ENCODE data around the gene TMEM244. TPM values are rescaled to one million over a fixed set of nuclear protein-coding genes. Genes with fewer than 3 reads are reported as not detected.

The TMEM244 gene
- total RNA-seq, 1 experiment from 2014 or later = not detected

DNA sequence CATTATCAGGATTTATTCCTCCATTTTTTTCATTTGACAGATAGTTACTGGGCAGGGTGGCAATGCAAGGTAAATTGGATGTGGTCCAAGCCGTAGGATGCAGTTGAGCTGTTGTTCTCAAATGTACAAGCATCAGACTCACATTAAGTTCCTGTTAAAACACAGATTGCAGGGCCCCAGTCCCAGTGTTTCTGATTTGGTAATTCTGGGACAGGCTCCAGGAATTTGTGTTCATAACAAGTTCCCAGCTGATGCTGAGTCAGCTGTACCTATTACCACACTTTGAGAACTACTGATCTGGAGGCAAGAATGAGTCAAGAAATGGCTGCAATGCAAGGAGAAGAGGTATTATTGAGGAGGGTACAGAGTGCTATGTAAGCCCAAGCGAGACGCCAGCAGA, 11.7 kb downstream of the TMEM244 start:
- H3K9me2 ChIP-seq (replicated peaks; ENCODE audit: low read length) = no peaks in the 10 kb centered on the region
- ATAC-seq (no peak), DNase-seq (peak; percentile 79)
- intact Hi-C loops (cut with micrococcal nuclease) = no loop called here
- H3K9me3 ChIP-seq (ENCODE audit: low read length) = no peaks in the 10 kb centered on the region
- ChIA-PET POLR2A (ENCODE audit: unreplicated experiment) (no interaction called here), CTCF (no interaction called here)
- no peaks in the 10 kb centered on the region for H3K36me3 ChIP-seq (ENCODE audit: low read depth, low read length)
- H2AFZ ChIP-seq (ENCODE audit: low read length) = no peak overlapping the region
- H3K9ac ChIP-seq (ENCODE audit: low read length) = no peak overlapping the region
- TF ChIP-seq EZH2phosphoT487 (IDR thresholded peaks at IDR 0.05; ENCODE audit: borderline replicate concordance, low read length) (no peak), EZH2 (IDR thresholded peaks at IDR 0.05; ENCODE audit: low read length, unreplicated experiment) (no peak)
- TF ChIP-seq, protein P1, sequence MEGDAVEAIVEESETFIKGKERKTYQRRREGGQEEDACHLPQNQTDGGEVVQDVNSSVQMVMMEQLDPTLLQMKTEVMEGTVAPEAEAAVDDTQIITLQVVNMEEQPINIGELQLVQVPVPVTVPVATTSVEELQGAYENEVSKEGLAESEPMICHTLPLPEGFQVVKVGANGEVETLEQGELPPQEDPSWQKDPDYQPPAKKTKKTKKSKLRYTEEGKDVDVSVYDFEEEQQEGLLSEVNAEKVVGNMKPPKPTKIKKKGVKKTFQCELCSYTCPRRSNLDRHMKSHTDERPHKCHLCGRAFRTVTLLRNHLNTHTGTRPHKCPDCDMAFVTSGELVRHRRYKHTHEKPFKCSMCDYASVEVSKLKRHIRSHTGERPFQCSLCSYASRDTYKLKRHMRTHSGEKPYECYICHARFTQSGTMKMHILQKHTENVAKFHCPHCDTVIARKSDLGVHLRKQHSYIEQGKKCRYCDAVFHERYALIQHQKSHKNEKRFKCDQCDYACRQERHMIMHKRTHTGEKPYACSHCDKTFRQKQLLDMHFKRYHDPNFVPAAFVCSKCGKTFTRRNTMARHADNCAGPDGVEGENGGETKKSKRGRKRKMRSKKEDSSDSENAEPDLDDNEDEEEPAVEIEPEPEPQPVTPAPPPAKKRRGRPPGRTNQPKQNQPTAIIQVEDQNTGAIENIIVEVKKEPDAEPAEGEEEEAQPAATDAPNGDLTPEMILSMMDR (conservative IDR thresholded peaks at IDR 0.05; ENCODE audit: low read depth, low read length) = no peak
- no peak overlapping the region for H3K4me3 ChIP-seq (ENCODE audit: low read length)
- no peaks in the 10 kb centered on the region for H3K27me3 ChIP-seq (ENCODE audit: low read length)
- peaks cover 3% of the 10 kb centered on the region for H3F3A ChIP-seq (ENCODE audit: low read length, unreplicated experiment)
- peaks cover 35% of the 10 kb centered on the region for H3K4me1 ChIP-seq (ENCODE audit: insufficient read depth, low read length)
- H3K27ac ChIP-seq (ENCODE audit: low read length) = no peak overlapping the region
- no peaks in the 10 kb centered on the region for H3K79me2 ChIP-seq (ENCODE audit: low read length)
- H4K20me1 ChIP-seq (ENCODE audit: low read length) = no peaks in the 10 kb centered on the region
- BruUV-seq (replicated peaks) = no TSS peak
- H3K4me2 ChIP-seq (ENCODE audit: low read length) = no peak overlapping the region

DNA sequence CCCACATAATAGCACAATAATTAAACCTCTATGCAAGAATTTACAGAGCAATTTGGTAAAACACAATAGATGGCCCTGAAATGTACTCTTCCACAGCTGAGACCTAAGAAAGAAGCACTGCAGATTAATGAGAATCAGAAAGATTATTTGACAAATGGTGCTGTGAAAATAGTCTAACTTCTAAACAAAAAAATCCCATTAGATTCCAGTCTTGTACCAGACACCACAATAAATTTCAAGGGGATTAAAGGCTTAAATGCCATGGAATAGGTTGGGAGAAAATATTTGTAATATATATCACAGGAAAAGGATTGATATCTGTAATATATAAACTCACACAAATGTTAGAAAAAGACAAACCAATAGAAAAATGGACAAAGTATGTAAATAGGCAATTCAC, 14.4 kb downstream of the TMEM244 start:
- H3K36me3 ChIP-seq (ENCODE audit: low read depth, low read length) = no peaks in the 10 kb centered on the region
- H3K27ac ChIP-seq (ENCODE audit: low read length) = no peak overlapping the region
- H3K27me3 ChIP-seq (ENCODE audit: low read length) = no peaks in the 10 kb centered on the region
- CTCF ChIA-PET = no interaction called here
- H3K9me2 ChIP-seq (replicated peaks; ENCODE audit: low read length) = no peaks in the 10 kb centered on the region
- no peaks in the 10 kb centered on the region for H3K9me3 ChIP-seq (ENCODE audit: low read length)
- no peaks in the 10 kb centered on the region for H3F3A ChIP-seq (ENCODE audit: low read length, unreplicated experiment)
- no peak overlapping the region for H2AFZ ChIP-seq (ENCODE audit: low read length)
- H3K9ac ChIP-seq (ENCODE audit: low read length) = no peak overlapping the region
- no peak for TF ChIP-seq EZH2phosphoT487 (IDR thresholded peaks at IDR 0.05; ENCODE audit: borderline replicate concordance, low read length)
- TF ChIP-seq, protein P1 (conservative IDR thresholded peaks at IDR 0.05; ENCODE audit: low read depth, low read length) = no peak
- TF ChIP-seq EZH2 (IDR thresholded peaks at IDR 0.05; ENCODE audit: low read length, unreplicated experiment) = no peak
- no peak overlapping the region for H3K4me2 ChIP-seq (ENCODE audit: low read length)
- no TSS peak for BruUV-seq (replicated peaks)
- no peak for DNase-seq
- no peaks in the 10 kb centered on the region for H4K20me1 ChIP-seq (ENCODE audit: low read length)
- POLR2A ChIA-PET (ENCODE audit: unreplicated experiment) = no interaction called here
- H3K4me1 ChIP-seq (ENCODE audit: insufficient read depth, low read length) = peaks cover 28% of the 10 kb centered on the region
- ATAC-seq = no peak
- H3K4me3 ChIP-seq (ENCODE audit: low read length) = no peak overlapping the region
- intact Hi-C loops (cut with micrococcal nuclease) = no loop called here
- no peaks in the 10 kb centered on the region for H3K79me2 ChIP-seq (ENCODE audit: low read length)

DNA sequence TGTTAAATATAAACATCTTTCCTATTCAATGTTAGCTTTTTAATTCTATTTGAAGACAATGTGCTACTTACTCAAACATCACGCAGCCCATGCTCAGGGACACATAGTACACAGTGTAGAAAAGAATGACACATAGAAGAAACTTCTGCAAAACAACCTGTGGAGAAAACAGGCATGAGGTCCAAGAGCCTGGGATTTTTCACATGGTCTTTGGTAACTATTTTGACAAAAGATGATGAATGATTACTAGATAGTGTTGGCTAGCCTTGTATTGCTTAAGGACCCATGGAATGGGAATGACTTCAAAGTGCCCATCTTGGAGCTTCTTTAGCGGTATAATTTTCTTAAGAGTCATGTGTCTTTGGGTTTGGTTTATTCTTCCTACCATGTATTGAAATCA, 15.4 kb downstream of the TMEM244 start:
- no peaks in the 10 kb centered on the region for H3K79me2 ChIP-seq (ENCODE audit: low read length)

More for the DNA sequence above, 15.4 kb downstream of the TMEM244 start:
- Histone ChIP-seq H3K9me3 (ENCODE audit: low read length) (no peaks in the 10 kb centered on the region), H2AFZ (ENCODE audit: low read length) (no peak overlapping the region), H3K4me1 (ENCODE audit: insufficient read depth, low read length) (peaks cover 21% of the 10 kb centered on the region), H3K4me3 (ENCODE audit: low read length) (no peak overlapping the region), H3K9ac (ENCODE audit: low read length) (no peak overlapping the region), H4K20me1 (ENCODE audit: low read length) (no peaks in the 10 kb centered on the region), H3K9me2 (replicated peaks; ENCODE audit: low read length) (no peaks in the 10 kb centered on the region), H3K27me3 (ENCODE audit: low read length) (no peaks in the 10 kb centered on the region), H3K4me2 (ENCODE audit: low read length) (no peak overlapping the region), H3K36me3 (ENCODE audit: low read depth, low read length) (no peaks in the 10 kb centered on the region), H3F3A (ENCODE audit: low read length, unreplicated experiment) (no peaks in the 10 kb centered on the region), H3K27ac (ENCODE audit: low read length) (no peak overlapping the region)
- POLR2A ChIA-PET (ENCODE audit: unreplicated experiment) = no interaction called here
- no peak for ATAC-seq
- intact Hi-C loops (cut with micrococcal nuclease) = no loop called here
- TF ChIP-seq, protein P1 (conservative IDR thresholded peaks at IDR 0.05; ENCODE audit: low read depth, low read length) = no peak
- TF ChIP-seq EZH2 (IDR thresholded peaks at IDR 0.05; ENCODE audit: low read length, unreplicated experiment) (no peak), EZH2phosphoT487 (IDR thresholded peaks at IDR 0.05; ENCODE audit: borderline replicate concordance, low read length) (no peak)
- no TSS peak for BruUV-seq (replicated peaks)
- CTCF ChIA-PET = no interaction called here
- no peak for DNase-seq
